ENCODE measurements around the gene IMMP2L. TPM values are rescaled to one million over a fixed set of nuclear protein-coding genes. Genes with fewer than 3 reads are reported as not detected.
"Not testable (repeated sequence)": the region's sequence is repeated elsewhere in the genome, so short reads cannot be mapped to it uniquely, and the experiment has no call there.

IMMP2L gene
- total and polyA plus RNA-seq, 2 of the 8 experiments (the other 6 are each of a cell fraction or from before 2014, with no cell fraction given), result 2.3 to 10.1 TPM

- H4K5ac ChIP-seq (ENCODE audit: insufficient read length, low read depth, low read length); H3K27me3 ChIP-seq (replicated peaks in 1 of 4; ENCODE audit: control insufficient read depth in 3 of 4, extremely low read depth in 1 of 4, insufficient read depth in 3 of 4, low read length in 3 of 4); DNase-seq (ENCODE audit: low read depth in 1 of 2, low spot score in 2 of 2); H3K79me1 ChIP-seq (ENCODE audit: low read depth, low read length); H4K8ac ChIP-seq (ENCODE audit: extremely low read depth, insufficient read depth, low read length); H3K79me2 ChIP-seq (ENCODE audit: control insufficient read depth in 1 of 2, insufficient read depth in 2 of 2, low read length in 2 of 2); H3K36me3 ChIP-seq (ENCODE audit: control insufficient read depth in 2 of 4, insufficient read depth in 4 of 4, low read length in 3 of 4); H2BK120ac ChIP-seq (replicated peaks; ENCODE audit: low read depth, low read length); H3K4me1 ChIP-seq (replicated peaks in 1 of 4; ENCODE audit: control insufficient read depth in 3 of 4, insufficient read depth in 4 of 4, low read length in 3 of 4); POLR2A ChIA-PET (ENCODE audit: partially characterized antibody); FAIRE-seq; H2BK20ac ChIP-seq (ENCODE audit: low read length); H4K91ac ChIP-seq (replicated peaks; ENCODE audit: insufficient read length, low read length); H3K23me2 ChIP-seq (ENCODE audit: low read depth, low read length); CTCF ChIA-PET (ENCODE audit: partially characterized antibody); H3K23ac ChIP-seq (ENCODE audit: insufficient read length); H3K18ac ChIP-seq (ENCODE audit: extremely low read depth, low read length); H4K20me1 ChIP-seq (replicated peaks in 1 of 2; ENCODE audit: control insufficient read depth in 1 of 2, insufficient read depth in 2 of 2, low read length in 2 of 2); H3K9ac ChIP-seq (replicated peaks in 1 of 4; ENCODE audit: extremely low read depth in 1 of 4, low read depth in 3 of 4, low read length in 3 of 4); H2BK15ac ChIP-seq (ENCODE audit: low read length); H2AK5ac ChIP-seq (ENCODE audit: low read depth, low read length); H2BK5ac ChIP-seq (ENCODE audit: low read depth, low read length); H3K4me3 ChIP-seq (ENCODE audit: extremely low read depth in 1 of 4, insufficient read depth in 2 of 4, low read depth in 3 of 4, low read length in 4 of 4); H3K27ac ChIP-seq (ENCODE audit: low read depth, low read length); H3K4ac ChIP-seq (replicated peaks; ENCODE audit: insufficient read length, low read depth, low read length); H3K4me2 ChIP-seq (ENCODE audit: insufficient read depth in 1 of 2, low read depth in 2 of 2, low read length in 2 of 2); H2BK12ac ChIP-seq (ENCODE audit: low read depth, low read length); H2AFZ ChIP-seq (ENCODE audit: low read length); H3K14ac ChIP-seq (ENCODE audit: insufficient read length); H3K56ac ChIP-seq (replicated peaks; ENCODE audit: insufficient read length, low read depth, low read length): not testable (repeated sequence)
- peaks cover 11 to 13% of the 10 kb centered on the region in 2 experiments for H3K9me3 ChIP-seq (ENCODE audit: insufficient read depth in 2 of 2, low read depth in 1 of 2, low read length in 1 of 2)
- WGBS, 2 experiments (ENCODE audit: extremely low coverage in 1 of 2, insufficient coverage in 1 of 2, insufficient read length in 1 of 2, insufficient replicate concordance in 2 of 2, low coverage in 1 of 2, low lambda C conversion rate in 2 of 2, missing lambda C conversion rate in 1 of 2), result 91% methylated on average over 2 of the region's 2 CpGs; no CpG with 5 or more reads in 1 of the 2 experiments
Observed at GRCh38 chr7:111501799-111502198, 60.5 kb downstream of the IMMP2L start.

All from H1 (cell line).